Endodermal cell (in vitro differentiated cells): ENCODE measurements around the gene LARP4B. TPM values are rescaled to one million over a fixed set of nuclear protein-coding genes. Genes with fewer than 3 reads are reported as not detected.

Experiments
- DNase-seq: peaks from one replicate; pipeline ENCODE4 v3.0.0-alpha.2; 2017
- H3K27ac ChIP-seq: 2 replicates; pipeline ENCODE4 v1.5.1; 2013; ENCODE audit warnings: mild to moderate bottlenecking, low read depth, low read length, moderate library complexity
- H3K27me3 ChIP-seq: 2 replicates; pipeline ENCODE4 v1.6.1; 2013; ENCODE audit warnings: mild to moderate bottlenecking, low read length, moderate library complexity; ENCODE audit not compliant: insufficient read depth, control insufficient read depth, poor library complexity, severe bottlenecking
- H3K36me3 ChIP-seq: 2 replicates; pipeline ENCODE4 v1.7.0; 2013; ENCODE audit warnings: mild to moderate bottlenecking, low read length, moderate library complexity; ENCODE audit not compliant: control insufficient read depth, insufficient read depth
- H3K4me1 ChIP-seq: one replicate; pipeline ENCODE4 v1.7.0; 2013; ENCODE audit warnings: low read length; ENCODE audit not compliant: control insufficient read depth, insufficient read depth
- H3K4me3 ChIP-seq: 2 replicates; pipeline ENCODE4 v1.5.1; 2013; ENCODE audit warnings: mild to moderate bottlenecking, low read length, moderate library complexity
- H3K9ac ChIP-seq: 2 replicates; pipeline ENCODE4 v1.6.1; 2013; ENCODE audit warnings: mild to moderate bottlenecking, low read length, moderate library complexity; ENCODE audit not compliant: poor library complexity, severe bottlenecking; ENCODE audit errors: extremely low read depth
- H3K9me3 ChIP-seq: 2 replicates; pipeline ENCODE4 v1.6.1; 2013; ENCODE audit warnings: mild to moderate bottlenecking, low read length, moderate library complexity; ENCODE audit not compliant: control insufficient read depth
- H3K27ac Mint-ChIP-seq: 2 replicates; pipeline ENCODE4 v1.8.0; 2020; ENCODE audit warnings: mixed read lengths
- H3K27me3 Mint-ChIP-seq: 2 replicates; pipeline ENCODE4 v1.8.0; 2021; ENCODE audit warnings: mild to moderate bottlenecking, mixed read lengths; ENCODE audit not compliant: insufficient read depth
- H3K36me3 Mint-ChIP-seq: 2 replicates; pipeline ENCODE4 v1.8.0; 2020; ENCODE audit warnings: low read depth, mixed read lengths
- H3K4me1 Mint-ChIP-seq: 2 replicates; pipeline ENCODE4 v1.8.0; 2020; ENCODE audit warnings: mixed read lengths
- H3K4me3 Mint-ChIP-seq: 2 replicates; pipeline ENCODE4 v1.8.0; 2020; ENCODE audit warnings: mild to moderate bottlenecking, moderate library complexity, mixed read lengths
- H3K9me3 Mint-ChIP-seq: 2 replicates; pipeline ENCODE4 v1.8.0; 2020; ENCODE audit warnings: mild to moderate bottlenecking, mixed read lengths
- WGBS, 2 experiments: methylation state at CpG; one replicate each; pipeline versions ENCODE4 v1.1.5 to v1.1.7; 2013; ENCODE audit warnings: missing lambda C conversion rate in 2 of 2, mixed read lengths in 1 of 2; ENCODE audit not compliant: insufficient coverage in 1 of 2, insufficient read length in 1 of 2; 5-methylcytosine and 5-hydroxymethylcytosine counted together
- total RNA-seq, 2 donors: library from RNA; stranded (reverse); fragmentation: NEBNext Ultra II Directional in 1 of 2; extraction: Animal tissue kit (Norgen Biotek cat#: 25700) in 1 of 2; gene quantifications; 2 replicates in 1 of 2; 3 replicates in 1 of 2; pipeline ENCODE4 v1.2.1, GENCODE V29; 2021
- TF ChIP-seq, protein P1 (sequence below): fragments of 200-600 bp; sonication (generic); conservative IDR thresholded peaks from 2 replicates; pipeline ENCODE4 v1.5.0; 2021; ENCODE audit warnings: antibody characterized with exemption, mild to moderate bottlenecking

The LARP4B gene
- total RNA-seq, 2 donors from 2014 or later = 94.1 to 94.3 TPM

DNA sequence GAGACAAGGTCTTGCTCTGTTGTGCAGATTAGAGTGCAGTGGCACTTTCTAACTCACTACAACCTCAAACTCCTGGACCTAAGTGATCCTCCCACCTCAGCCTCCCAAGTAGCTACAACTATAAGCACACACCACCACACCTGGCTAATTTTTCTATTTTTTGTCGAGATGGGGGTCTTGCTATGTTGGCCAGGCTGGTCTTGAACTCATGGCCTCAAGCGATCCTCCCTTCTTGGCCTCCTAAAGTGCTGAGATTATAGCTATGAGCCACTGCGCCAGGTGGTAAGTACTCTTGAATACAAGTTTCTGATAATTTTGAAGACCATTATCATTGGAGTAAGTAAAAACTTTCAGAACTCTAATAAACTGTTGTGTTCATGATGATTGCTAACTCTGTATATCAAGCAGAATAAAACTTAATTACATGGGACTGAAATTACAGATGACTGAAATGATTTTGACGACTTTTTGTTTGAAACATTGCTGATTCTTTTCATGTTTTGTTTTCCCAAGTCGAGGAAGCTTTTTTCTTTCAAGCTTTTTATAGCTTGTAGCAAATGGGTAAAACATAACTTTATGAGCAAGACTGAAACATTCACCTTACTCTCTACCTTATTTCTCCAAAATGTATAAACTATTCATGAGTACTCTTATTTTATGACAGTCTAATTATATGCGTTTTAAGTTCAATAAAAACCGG is 14.6 kb downstream of the LARP4B start:
- Histone ChIP-seq H3K4me1 (no peaks in the 10 kb centered on the region), H3K27me3 (no peaks in the 10 kb centered on the region), H3K9me3 (peaks cover 17% of the 10 kb centered on the region), H3K4me3 (no peak overlapping the region), H3K9ac (no peak overlapping the region), H3K27ac (no peak overlapping the region), H3K36me3 (peaks cover 41% of the 10 kb centered on the region)
- Mint-ChIP-seq H3K9me3 (no peaks in the 10 kb centered on the region), H3K4me3 (no peak overlapping the region), H3K27ac (no peak overlapping the region), H3K4me1 (peaks cover 12% of the 10 kb centered on the region), H3K27me3 (no peaks in the 10 kb centered on the region), H3K36me3 (peaks cover 46% of the 10 kb centered on the region)
- DNase-seq = no peak
- TF ChIP-seq, protein P1, sequence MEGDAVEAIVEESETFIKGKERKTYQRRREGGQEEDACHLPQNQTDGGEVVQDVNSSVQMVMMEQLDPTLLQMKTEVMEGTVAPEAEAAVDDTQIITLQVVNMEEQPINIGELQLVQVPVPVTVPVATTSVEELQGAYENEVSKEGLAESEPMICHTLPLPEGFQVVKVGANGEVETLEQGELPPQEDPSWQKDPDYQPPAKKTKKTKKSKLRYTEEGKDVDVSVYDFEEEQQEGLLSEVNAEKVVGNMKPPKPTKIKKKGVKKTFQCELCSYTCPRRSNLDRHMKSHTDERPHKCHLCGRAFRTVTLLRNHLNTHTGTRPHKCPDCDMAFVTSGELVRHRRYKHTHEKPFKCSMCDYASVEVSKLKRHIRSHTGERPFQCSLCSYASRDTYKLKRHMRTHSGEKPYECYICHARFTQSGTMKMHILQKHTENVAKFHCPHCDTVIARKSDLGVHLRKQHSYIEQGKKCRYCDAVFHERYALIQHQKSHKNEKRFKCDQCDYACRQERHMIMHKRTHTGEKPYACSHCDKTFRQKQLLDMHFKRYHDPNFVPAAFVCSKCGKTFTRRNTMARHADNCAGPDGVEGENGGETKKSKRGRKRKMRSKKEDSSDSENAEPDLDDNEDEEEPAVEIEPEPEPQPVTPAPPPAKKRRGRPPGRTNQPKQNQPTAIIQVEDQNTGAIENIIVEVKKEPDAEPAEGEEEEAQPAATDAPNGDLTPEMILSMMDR = no peak
- 95% methylated on average over 4 to 7 of the region's 7 CpGs for WGBS, 2 experiments

DNA sequence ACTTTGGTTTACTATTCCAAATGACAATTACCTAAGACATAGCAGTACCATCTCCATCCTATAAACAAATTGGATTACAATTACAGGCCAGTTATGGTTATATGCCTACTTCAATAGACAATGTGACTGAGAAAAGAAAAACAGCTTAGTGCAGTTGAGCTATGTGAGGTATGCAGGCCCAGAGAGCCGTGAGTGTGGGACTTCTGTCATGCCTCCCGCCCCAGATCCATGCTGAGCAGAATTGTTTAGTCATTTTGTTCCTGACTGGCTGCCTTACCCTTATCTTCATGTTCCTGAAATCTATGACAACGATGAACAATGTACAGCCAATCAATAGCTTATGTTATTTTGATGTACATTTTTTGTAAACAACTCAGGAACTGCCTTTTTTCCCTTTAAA is 21.7 kb downstream of the LARP4B start:
- no peak overlapping the region for H3K4me3 Mint-ChIP-seq
- H3K27me3 Mint-ChIP-seq = no peaks in the 10 kb centered on the region
- H3K27ac Mint-ChIP-seq = peak overlapping the region; percentile 48
- TF ChIP-seq, protein P1 = no peak
- peak; percentile 64 for DNase-seq
- peaks cover 6% of the 10 kb centered on the region for H3K4me1 ChIP-seq
- H3K36me3 ChIP-seq = peaks cover 52% of the 10 kb centered on the region
- H3K4me1 Mint-ChIP-seq = peaks cover 4% of the 10 kb centered on the region
- WGBS, 2 experiments = 67% methylated on average over 3 of the region's 3 CpGs; no CpG with 5 or more reads in 1 of the 2 experiments
- no peak overlapping the region for H3K9ac ChIP-seq
- H3K4me3 ChIP-seq = no peak overlapping the region
- no peaks in the 10 kb centered on the region for H3K9me3 Mint-ChIP-seq
- H3K27ac ChIP-seq = peak overlapping the region; percentile 61
- H3K36me3 Mint-ChIP-seq = peaks cover 47% of the 10 kb centered on the region
- no peaks in the 10 kb centered on the region for H3K27me3 ChIP-seq
- H3K9me3 ChIP-seq = no peaks in the 10 kb centered on the region

DNA sequence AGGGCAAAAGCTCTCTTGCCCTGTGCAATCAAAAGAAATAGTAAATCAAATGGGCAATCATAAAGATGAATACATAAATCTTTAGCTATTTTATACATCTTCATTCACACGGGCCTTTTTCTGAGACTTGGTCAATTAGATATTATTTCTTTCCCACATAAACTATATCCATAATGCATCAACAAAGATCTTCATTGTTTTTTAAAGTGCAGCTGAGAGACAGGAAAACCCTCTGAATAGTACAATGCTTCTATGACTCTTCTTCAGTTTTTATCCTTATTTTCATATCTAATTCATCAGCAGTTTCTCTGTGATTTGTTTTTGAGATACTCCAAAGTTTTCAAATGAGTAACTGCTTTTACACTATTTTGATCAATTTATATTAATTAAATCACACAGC is 25.5 kb downstream of the LARP4B start:
- DNase-seq = no peak
- Histone ChIP-seq H3K4me3 (no peak overlapping the region), H3K36me3 (peaks cover 59% of the 10 kb centered on the region), H3K4me1 (no peaks in the 10 kb centered on the region), H3K9me3 (no peaks in the 10 kb centered on the region), H3K9ac (no peak overlapping the region), H3K27ac (no peak overlapping the region), H3K27me3 (no peaks in the 10 kb centered on the region)
- H3K27ac Mint-ChIP-seq = peak overlapping the region; percentile 83
- TF ChIP-seq, protein P1 = no peak
- WGBS, 2 experiments = 97 to 100% methylated on average over 1 of the region's 1 CpG
- no peaks in the 10 kb centered on the region for H3K9me3 Mint-ChIP-seq
- H3K36me3 Mint-ChIP-seq = peaks cover 56% of the 10 kb centered on the region
- no peaks in the 10 kb centered on the region for H3K27me3 Mint-ChIP-seq
- no peak overlapping the region for H3K4me3 Mint-ChIP-seq
- peaks cover 4% of the 10 kb centered on the region for H3K4me1 Mint-ChIP-seq
